Panc1 (cell line): ENCODE data around the gene PLPPR2. TPM values are rescaled to one million over a fixed set of nuclear protein-coding genes. Genes with fewer than 3 reads are reported as not detected.

Experiments
- ATAC-seq: fragments of 200-7000 bp; cut with Tn5 transposase; 2 replicates; pipeline ENCODE4 v1.9.1; 2020; ENCODE audit warnings: mild to moderate bottlenecking, moderate library complexity
- BruUV-seq: library from RNA; stranded (reverse); fragments of 400-500 nt; replicated peaks from 2 replicates; lab custom pipeline; 2021; lab: Mats Ljungman, UMichigan
- CTCF ChIA-PET: fragments of 300-600 bp; sonication (Branson Sonifier 250); formaldehyde crosslinking; loops from one replicate; lab custom pipeline; 2022; ENCODE audit warnings: antibody characterized with exemption; lab: Charles Lee
- POLR2A ChIA-PET: fragments of 300-600 bp; sonication (Branson Sonifier 250); formaldehyde crosslinking; loops from one replicate; lab custom pipeline; 2022; ENCODE audit warnings: antibody characterized with exemption; lab: Charles Lee
- DNase-seq: peaks from one replicate; pipeline ENCODE4 v3.0.0-alpha.2; 2010; ENCODE audit warnings: low read depth, low spot score
- H3K27ac ChIP-seq: 2 replicates; pipeline ENCODE4 v1.5.1; 2011; ENCODE audit warnings: mild to moderate bottlenecking, low read length, inconsistent platforms
- H3K27me3 ChIP-seq: fragments of 200-500 bp; sonication (Bioruptor generic); 2 replicates; pipeline ENCODE4 v1.6.0; 2014; ENCODE audit warnings: low read length, inconsistent platforms; ENCODE audit not compliant: control insufficient read depth, insufficient read depth
- H3K36me3 ChIP-seq: fragments of 200-500 bp; sonication (Bioruptor generic); 2 replicates; pipeline ENCODE4 v1.5.1; 2014; ENCODE audit warnings: inconsistent platforms, mild to moderate bottlenecking, low read length, moderate library complexity; ENCODE audit not compliant: control insufficient read depth, insufficient read depth
- H3K4me1 ChIP-seq: 2 replicates; pipeline ENCODE4 v1.5.1; 2011; ENCODE audit warnings: inconsistent platforms, mild to moderate bottlenecking, low read length, moderate library complexity; ENCODE audit not compliant: control insufficient read depth, insufficient read depth
- H3K4me3 ChIP-seq, 2 experiments: 2 replicates each; pipeline ENCODE4 v1.5.1; 2011 to 2012; ENCODE audit warnings: low read depth in 2 of 2, low read length in 2 of 2, mild to moderate bottlenecking in 2 of 2, inconsistent platforms in 1 of 2, moderate library complexity in 1 of 2
- H3K9me3 ChIP-seq: fragments of 200-500 bp; sonication (Bioruptor generic); 2 replicates; pipeline ENCODE4 v1.5.1; 2014; ENCODE audit warnings: low read depth, mild to moderate bottlenecking, inconsistent platforms, low read length, moderate library complexity; ENCODE audit not compliant: control insufficient read depth, insufficient read depth
- CTCF ChIP-seq: fragments of 450-650 bp; IDR thresholded peaks from 2 replicates; pipeline ENCODE4 v1.5.1; 2017; ENCODE audit warnings: mild to moderate bottlenecking
- POLR2AphosphoS5 ChIP-seq: IDR thresholded peaks from 2 replicates; pipeline ENCODE4 v1.6.1; 2012; ENCODE audit warnings: mild to moderate bottlenecking, low read depth, low read length, moderate library complexity
- REST ChIP-seq, 2 experiments: IDR thresholded peaks; 2 replicates each; pipeline ENCODE4 v1.6.1; 2011 to 2012; ENCODE audit warnings: low read depth in 2 of 2, control low read depth in 1 of 2, low read length in 1 of 2, mild to moderate bottlenecking in 1 of 2, moderate library complexity in 1 of 2; ENCODE audit not compliant: insufficient read depth in 1 of 2
- SIN3A ChIP-seq: IDR thresholded peaks from 2 replicates; pipeline ENCODE4 v1.6.1; 2012; ENCODE audit warnings: low read depth, mild to moderate bottlenecking, low read length, moderate library complexity, borderline replicate concordance; ENCODE audit not compliant: insufficient read depth
- TCF7L2 ChIP-seq: IDR thresholded peaks from 2 replicates; pipeline ENCODE4 v1.6.1; 2011; ENCODE audit warnings: mild to moderate bottlenecking, low read depth, low read length, inconsistent platforms
- in situ Hi-C: cut with HindIII; loops from 2 replicates; pipeline ENCODE4 v1.10.0; 2016; ENCODE audit warnings: low sequenced_read_pairs, low pct_unique_long_range_greater_than_20kb
- intact Hi-C: fragments of 100-400 bp; cut with micrococcal nuclease; formaldehyde crosslinking; loops from one replicate; pipeline ENCODE4 v1.10.0; 2022; ENCODE audit not compliant: unreplicated experiment
- total RNA-seq: library from RNA; stranded (reverse); gene quantifications from one replicate; pipeline ENCODE4 v1.2.1, GENCODE V29; 2021; ENCODE audit not compliant: unreplicated experiment

The PLPPR2 gene
- total RNA-seq, 1 experiment from 2014 or later: 43.3 TPM

GRCh38 chr19:11324079-11324661 lies 31.1 kb upstream of the PLPPR2 start:
- peak; percentile 86 for ATAC-seq
- peaks cover 15% of the 10 kb centered on the region for H3K4me1 ChIP-seq
- H3K4me3 ChIP-seq: no peak overlapping the region
- BruUV-seq: no TSS peak
- no peaks in the 10 kb centered on the region for H3K27me3 ChIP-seq
- in situ Hi-C loops (loop anchor here (25.0 kb wide), 1 partner anchor 238 kb away; the partner anchor contains the start of gene ELOF1), intact Hi-C loops (no loop called here)
- ChIA-PET POLR2A (interaction anchor here (0.6 kb wide), 1 partner anchor 159 kb away, joined by 3 read pairs; no protein-coding TSS in a partner anchor), CTCF (interaction anchor here (0.5 kb wide), 1 partner anchor 173 kb away, joined by 4 read pairs; no protein-coding TSS in a partner anchor)
- H3K9me3 ChIP-seq: no peaks in the 10 kb centered on the region
- DNase-seq: no peak
- H3K36me3 ChIP-seq: no peaks in the 10 kb centered on the region; the same call in 1 of the 2 replicates
- no peak; the same call in 1 of the 2 replicates for TF ChIP-seq POLR2AphosphoS5
- no peak for TF ChIP-seq CTCF
- TF ChIP-seq SIN3A: no peak
- no peak for TF ChIP-seq REST (IDR thresholded peaks at IDR 0.05; ENCODE audit: insufficient read depth in 1 of 2, low read depth in 2 of 2, low read length in 1 of 2)
- TF ChIP-seq TCF7L2: no peak
- no peak overlapping the region for H3K27ac ChIP-seq

- ATAC-seq (0 out of 2 replicates have a peak, but pooled peaks have one; percentile 38), DNase-seq (no peak)
- H3K4me3 ChIP-seq: no peak overlapping the region
- H3K27me3 ChIP-seq: no peaks in the 10 kb centered on the region
- ChIA-PET CTCF (no interaction called here), POLR2A (interaction anchor here (0.6 kb wide), 2 partner anchors 59 to 158 kb away, joined by 3 to 11 read pairs; no protein-coding TSS in a partner anchor)
- H3K9me3 ChIP-seq: no peaks in the 10 kb centered on the region
- H3K27ac ChIP-seq: peak overlapping the region; percentile 29; the same call in 1 of the 2 replicates
- BruUV-seq: no TSS peak
- H3K36me3 ChIP-seq: no peaks in the 10 kb centered on the region; the same call in 1 of the 2 replicates
- TF ChIP-seq SIN3A (no peak), CTCF (no peak), TCF7L2 (no peak), POLR2AphosphoS5 (no peak), REST (IDR thresholded peaks at IDR 0.05; ENCODE audit: insufficient read depth in 1 of 2, low read depth in 2 of 2, low read length in 1 of 2) (no peak)
- in situ Hi-C loops: loop anchor here (25.0 kb wide), 1 partner anchor 237 kb away; the partner anchor contains the start of gene ELOF1
- intact Hi-C loops: no loop called here
- peaks cover 15% of the 10 kb centered on the region for H3K4me1 ChIP-seq
Observed at GRCh38 chr19:11324748-11325389, 30.4 kb upstream of the PLPPR2 start.
